Measurements from ENCODE around the gene NAA60.
"Not testable (repeated sequence)": the region's sequence is repeated elsewhere in the genome, so short reads cannot be mapped to it uniquely, and the experiment has no call there.

Gene NAA60

DNA sequence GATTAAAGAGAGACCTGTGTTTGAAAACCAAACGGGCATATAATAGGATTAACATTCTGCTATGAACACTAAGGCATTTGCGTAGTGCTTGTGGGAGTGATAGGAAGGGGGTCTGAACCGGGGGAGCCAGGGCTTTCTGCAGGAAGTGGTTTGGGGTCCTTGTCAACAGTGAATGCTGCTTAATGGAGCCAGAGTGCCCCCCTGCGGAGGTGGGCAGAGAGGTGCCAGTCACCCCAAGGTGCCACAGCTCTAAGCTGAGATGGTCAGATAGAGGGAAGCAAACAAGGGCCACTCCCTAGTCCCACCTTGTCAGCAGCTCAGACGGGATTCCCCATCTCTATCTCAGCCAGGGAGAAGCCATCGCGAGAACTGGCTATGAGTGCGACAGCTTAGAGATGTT lies 17.7 kb downstream of the NAA60 start:
- no peak for DNase-seq (ENCODE audit: low read depth in 2 of 2)

DNA sequence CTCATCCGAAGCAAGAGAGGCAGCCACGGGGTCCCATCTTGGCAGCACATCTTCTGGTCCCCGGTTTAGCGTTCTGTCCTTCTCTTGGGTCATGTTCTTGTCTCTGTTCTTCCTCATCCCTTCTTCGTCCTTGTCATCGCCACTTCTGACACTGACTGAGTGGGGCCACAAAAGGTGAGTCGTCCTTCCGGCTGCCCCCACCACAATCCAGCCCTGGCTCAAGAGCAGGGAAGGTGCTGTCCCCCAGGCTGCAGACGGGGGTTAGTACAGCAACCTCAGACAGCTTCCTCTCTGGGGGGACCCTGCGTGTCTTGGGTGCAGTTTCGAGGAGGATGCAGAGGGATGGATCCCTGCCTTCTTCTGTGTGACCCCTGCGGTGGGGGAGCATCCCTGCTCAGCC lies 21.8 kb downstream of the NAA60 start:
- no peak for DNase-seq (ENCODE audit: low read depth in 2 of 2)

DNA sequence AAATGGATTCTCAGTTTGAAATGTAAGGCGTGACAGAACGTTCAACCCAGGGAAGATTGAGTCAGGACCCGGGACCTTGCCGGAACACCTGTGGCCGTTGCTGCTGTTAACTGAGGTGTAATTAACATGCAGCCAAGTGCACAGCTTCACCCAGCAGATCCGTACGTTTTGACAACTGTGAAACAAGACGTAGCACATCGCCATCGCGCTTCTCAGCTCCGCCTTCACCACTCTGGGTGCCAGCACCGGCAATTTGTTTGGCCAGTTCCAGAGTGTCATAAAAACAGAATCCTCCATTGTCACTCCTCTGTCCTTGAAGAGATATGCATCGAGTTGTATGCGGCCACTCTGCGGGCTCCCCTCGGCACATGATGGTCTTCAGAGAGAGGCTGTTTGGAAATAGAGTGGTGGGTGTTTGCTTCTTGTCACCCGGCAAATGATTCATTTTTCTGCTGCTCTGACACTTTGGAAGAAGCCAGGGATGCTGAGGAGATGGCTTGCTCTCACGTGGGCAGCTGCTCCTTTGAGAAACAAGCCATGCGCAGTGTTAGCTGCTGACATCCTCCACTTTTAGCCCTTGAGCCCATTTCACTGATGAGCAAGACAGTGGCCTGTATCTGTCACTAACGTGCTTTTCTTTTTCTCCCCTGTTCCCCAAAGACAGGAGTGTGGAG lies 22.6 kb downstream of the NAA60 start:
- no peak for DNase-seq (ENCODE audit: low read depth in 2 of 2)

DNA sequence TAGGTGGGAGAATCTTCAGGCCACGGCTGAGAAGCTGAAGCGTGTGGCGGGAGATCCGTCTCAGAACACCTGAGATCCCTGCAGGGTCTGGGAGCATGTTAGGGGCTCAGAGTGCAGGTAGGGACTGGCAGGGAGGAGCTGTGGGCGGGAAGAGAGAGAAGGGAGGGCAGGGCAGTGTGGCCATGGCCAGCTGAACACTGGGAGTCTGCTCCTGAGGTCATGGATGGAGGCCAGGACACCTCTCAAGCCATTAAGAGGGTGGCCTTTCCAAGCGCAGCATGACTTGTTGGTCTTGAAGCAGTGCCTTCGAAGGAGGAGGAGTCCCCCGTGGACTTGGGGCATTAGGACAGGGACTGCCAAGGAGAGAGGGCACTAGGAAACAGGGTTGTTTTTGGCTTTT lies 23.7 kb downstream of the NAA60 start:
- no peak for DNase-seq (ENCODE audit: low read depth in 2 of 2)

DNA sequence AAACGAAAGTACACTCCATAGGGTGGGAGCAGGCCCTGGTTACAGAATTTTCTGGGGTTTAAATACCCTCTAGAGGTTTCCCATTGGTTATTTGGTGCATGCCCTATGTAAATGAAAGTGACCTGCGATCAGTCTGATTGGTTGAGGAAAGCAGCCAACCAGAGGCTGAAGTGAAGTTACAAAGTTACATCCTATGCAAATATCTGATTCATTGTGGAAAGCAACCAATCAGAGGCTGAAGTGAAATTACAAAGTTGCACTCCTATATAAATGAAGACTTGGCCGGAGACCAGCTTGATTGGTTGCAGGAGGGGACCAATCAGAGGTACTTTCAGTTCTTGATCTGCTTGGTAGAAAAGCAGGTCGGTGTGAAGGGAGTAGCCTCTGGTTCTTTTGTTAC lies 24.4 kb downstream of the NAA60 start:
- no peak for DNase-seq (ENCODE audit: low read depth in 2 of 2)

DNA sequence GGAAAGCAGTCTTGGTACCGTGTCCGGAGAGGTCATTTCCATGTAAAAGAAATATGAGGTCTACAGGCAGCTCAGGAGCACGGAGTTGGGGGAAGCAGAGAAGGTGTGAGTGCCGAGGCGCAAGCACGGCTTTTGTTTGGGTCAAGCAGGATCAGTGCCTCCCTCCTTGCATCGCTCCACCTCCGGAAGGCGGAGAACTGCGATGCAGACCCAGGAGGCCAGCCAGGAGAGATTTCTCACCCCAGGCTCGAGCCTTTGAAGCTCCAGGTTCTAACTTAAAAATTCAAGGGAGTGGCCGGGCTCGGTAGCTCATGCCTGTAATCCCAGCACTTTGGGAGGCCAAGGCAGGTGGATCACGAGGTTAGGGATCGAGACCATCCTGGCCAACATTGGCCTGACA lies 25.0 kb downstream of the NAA60 start:
- no peak for DNase-seq (ENCODE audit: low read depth in 2 of 2)

DNA sequence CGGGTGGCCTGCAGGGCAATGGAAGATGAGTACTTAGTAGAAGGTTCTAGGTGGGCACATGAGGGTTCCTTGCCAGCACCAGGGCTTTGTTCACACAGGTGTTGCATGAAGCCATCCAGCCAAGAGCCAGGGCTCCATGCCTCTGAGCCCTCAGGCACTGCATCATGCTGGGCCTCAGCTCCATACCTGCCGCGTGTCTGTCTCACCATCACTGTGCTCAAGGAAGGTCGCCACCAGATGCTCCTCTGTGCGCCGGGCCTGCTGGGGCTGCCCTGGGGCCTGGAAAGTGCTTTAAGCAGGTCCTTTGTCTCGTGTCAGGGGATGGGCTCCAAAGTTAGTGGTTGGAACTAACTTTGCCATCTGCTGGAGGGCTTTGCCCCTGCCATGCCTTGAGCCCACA lies 26.3 kb downstream of the NAA60 start:
- DNase-seq (ENCODE audit: low read depth in 2 of 2) = no peak

DNA sequence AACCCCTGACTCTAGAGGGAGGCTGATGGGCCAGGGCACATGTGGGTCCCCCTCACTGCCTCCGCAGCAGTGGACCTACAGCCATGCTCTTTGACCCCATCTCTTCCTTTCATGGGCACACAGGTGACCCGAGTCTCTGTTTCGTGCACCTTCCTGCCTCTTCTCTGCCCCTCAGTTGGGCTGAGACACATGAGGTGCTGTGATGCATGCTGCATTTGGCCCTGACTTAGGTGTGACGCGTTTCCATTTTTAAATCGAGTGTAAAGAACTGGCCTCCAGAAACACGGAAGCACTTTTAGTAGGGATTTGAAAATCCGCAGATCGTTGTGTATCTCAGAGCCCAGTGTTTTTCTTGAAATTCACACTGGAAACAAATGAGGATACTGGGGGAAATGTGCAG lies 27.2 kb downstream of the NAA60 start:
- DNase-seq (ENCODE audit: low read depth in 2 of 2) = no peak

DNA sequence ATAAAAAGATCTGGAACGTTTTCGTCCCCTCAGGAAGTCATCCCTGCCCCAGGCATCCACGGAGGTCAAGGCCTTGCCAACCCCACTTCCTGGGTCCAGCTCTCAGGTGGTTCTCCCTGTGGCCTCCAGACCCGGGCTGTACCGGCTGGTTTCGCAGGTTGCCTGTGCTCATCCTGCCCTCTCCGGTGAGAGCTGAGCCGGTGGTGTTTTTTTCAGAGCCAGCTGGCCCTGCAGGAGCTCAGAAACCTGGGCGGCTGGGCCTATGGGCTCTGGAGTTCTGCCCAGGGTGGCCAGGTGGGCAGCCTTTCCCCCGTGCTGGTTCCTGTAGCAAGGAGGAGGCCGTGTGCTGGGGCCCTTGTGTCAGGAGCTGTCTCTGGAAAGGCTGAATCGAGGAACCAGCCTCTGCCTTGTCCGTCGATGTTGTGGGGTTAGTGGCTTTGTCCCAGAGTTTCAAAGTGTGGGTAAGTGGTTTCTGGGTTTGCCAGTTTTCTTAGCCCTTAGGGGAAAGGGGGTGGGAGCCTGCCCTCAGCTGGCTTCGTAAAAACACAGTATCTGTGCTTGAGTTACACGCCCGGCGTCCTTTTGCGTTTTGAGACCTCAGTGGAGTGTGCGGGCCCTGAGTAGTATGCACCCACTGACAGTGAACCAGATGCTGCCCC lies 28.2 kb downstream of the NAA60 start:
- no peak for DNase-seq (ENCODE audit: low read depth in 2 of 2)

DNA sequence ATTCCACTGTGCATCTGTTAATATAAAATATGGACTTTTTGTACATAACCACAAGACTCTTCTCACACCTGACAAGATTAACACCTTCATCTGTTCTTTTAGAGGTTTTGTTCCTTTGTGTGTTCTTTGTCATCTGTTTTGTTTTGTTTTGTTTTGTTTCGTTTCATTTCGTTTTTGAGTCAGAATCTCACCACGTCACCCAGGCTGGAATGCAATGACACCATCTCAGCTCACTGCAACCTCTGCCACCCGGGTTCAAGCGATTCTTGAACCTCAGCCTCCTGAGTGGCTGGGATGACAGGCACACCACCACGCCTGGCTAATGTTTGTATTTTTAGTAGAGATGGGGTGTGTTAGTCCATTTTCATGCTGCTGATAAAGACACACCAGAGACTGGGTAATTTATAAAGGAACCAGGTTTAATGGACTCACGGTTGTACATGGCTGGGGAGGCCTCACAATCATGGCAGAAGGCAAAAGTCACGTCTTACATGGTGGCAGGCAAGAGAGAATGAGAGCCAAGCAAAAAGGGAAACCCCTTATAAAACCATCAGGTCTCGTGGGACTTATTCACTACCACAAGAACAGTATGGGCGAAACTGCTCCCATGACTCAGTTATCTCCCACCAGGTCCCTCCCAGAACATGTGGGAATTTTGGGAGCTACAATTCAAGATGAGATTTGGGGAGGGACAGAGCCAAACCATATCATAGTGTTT lies 29.6 kb downstream of the NAA60 start:
- DNase-seq (ENCODE audit: low read depth in 2 of 2) = no peak

DNA sequence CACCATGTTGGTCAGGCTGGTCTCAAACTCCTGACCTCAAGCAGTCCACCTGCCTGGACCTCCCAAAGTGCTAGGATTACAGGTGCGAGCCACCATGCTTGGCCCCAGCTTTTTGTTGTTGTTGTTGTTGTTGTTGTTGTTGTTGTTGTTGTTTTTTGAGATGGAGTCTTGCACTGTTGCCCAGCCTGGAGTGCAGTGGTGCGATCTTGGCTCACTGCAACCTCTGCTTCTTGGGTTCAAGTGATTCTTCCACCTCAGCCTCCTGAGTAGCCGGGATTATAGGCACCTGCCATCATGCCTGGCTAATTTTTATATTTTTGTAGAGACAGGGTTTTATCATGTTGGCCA lies 30.1 kb downstream of the NAA60 start:
- DNase-seq (ENCODE audit: low read depth in 2 of 2) = not testable (repeated sequence)

DNA sequence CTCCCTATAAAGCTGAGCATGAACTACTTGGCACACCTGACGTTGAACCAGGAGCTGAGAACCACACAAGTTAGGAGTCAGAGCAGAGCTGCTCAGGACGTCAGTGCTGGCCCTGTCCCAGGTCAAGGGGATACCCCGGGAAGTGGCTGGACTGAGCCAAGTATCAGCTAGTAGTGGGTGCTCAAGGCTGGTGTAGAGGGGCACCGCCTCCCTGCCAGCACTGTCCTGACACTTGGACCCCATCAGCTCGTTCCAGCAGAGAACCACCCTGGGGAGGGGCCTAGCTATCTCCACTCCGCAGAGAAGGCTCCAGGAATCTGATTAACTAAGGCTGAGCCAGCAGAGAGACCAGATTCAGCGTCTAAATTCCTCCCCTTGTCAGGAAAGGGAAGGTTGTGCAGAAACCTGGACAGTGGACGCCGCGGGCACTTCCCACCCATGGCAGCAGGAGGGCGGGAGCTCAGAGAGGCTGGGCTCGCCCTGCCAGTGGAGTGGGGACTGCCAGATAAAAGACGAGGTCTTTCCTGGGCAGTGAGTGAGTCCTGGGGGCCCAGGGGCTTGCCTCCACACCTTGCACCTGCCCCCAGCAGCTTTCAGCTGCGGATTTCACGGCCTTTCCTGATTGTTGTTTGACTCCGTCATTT lies 30.8 kb downstream of the NAA60 start:
- DNase-seq (ENCODE audit: low read depth in 2 of 2) = no peak

DNA sequence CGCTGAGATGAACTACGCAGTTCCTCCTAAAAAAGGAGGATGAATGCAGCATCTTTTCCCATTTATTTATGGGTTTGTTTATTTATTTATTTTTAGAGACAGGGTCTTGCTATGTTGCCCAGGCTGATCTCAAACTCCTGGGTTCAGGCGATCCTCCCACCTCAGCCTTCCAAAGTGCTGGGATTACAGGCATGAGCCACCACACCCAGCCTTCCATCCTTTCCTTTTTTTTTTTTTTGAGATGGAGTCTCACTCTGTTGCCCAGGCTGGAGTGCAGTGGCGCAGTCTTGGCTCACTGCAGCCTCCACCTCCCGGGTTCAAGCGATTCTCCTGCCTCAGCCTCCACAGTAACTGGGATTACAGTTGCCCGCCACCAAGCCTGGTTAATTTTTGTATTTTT lies 31.4 kb downstream of the NAA60 start:
- not testable (repeated sequence) for DNase-seq (ENCODE audit: low read depth in 2 of 2)

DNA sequence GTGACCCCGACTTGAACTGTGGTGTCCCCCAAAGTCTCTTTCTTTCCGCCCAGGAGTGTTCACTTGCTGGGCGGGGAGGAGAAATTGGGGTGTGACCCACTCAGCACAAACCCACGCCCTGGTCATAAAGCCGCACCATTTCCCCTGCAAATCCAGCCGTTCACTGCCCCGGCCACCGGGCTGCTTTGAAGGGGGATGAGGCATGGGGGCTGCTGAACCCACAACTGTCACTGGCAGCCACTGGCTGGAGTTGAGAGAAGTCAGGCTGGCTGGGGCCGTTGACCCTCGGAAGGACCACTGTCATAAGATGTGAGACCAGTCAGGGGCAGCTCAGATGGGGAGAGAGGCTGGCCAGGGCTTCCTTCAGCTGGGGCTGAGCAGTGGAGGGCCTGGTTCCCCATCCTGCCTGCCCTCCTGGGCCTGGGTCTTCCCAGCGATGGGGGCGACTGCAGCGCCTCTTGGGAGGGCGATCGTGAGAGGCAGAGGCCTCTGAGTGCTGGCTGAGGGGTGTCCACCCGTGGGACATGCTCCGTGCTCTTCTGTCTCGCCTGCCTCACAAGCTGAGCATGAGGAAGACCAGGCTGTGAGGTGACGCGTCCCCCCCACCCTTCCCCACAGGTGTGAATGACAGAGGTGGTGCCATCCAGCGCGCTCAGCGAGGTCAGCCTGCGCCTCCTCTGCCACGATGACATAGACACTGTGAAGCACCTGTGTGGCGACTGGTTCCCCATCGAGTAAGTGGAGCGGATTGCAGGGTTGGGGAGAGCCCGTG lies 32.3 kb downstream of the NAA60 start:
- no peak for DNase-seq (ENCODE audit: low read depth in 2 of 2)

DNA sequence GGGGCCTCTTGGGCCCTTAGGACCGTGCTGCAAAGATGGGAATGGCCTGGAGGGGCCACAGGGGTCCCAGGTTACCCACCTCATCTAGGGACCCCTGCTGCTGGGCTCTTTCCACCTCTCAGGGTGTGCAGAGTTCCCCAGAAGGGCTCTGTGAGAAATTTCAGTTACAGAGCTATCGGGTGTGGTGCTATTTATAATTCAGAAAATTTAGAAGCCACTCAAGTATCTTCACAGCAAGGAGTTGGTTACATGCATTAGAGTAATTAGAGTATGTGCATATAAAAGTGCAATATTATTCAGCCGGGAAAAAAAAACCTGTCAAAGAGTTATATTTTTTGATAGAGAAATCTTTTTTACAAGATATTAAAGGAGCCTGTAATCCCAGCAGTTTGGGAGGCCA lies 32.9 kb downstream of the NAA60 start:
- DNase-seq (ENCODE audit: low read depth in 2 of 2) = no peak

DNA sequence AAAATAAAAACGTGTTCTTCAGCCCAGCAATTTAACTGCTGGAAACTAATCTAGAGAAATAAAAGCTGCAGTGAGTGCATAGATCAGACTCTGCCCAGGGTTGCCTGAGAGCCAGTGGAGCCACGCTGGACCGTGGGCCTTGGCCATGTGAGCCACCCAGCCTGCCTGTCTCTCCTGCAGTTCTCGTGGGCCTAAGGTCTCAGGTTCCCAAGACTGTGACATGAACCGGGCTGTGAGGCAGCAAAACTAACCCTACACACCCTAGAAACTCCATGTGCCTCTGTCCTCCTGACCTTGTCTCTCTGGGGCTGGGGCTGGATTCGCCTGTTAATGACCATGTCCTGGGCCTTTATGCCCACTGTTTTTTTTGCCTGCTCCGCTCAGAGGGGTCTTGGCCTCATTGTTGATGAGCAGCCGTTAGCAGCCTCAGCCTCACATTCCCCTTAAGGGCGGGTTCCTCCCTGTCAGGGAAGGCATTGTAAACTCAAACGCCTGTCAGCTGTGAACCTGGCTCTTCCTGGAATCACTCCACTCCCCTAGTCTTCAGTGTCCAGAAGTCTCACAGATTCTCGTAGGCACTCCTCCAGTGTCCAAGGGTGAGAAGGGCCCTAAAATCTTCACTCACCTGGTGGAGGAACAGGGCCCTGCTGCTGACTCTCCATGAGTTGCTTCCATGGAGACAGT lies 34.9 kb downstream of the NAA60 start:
- DNase-seq (ENCODE audit: low read depth in 2 of 2) = no peak

DNA sequence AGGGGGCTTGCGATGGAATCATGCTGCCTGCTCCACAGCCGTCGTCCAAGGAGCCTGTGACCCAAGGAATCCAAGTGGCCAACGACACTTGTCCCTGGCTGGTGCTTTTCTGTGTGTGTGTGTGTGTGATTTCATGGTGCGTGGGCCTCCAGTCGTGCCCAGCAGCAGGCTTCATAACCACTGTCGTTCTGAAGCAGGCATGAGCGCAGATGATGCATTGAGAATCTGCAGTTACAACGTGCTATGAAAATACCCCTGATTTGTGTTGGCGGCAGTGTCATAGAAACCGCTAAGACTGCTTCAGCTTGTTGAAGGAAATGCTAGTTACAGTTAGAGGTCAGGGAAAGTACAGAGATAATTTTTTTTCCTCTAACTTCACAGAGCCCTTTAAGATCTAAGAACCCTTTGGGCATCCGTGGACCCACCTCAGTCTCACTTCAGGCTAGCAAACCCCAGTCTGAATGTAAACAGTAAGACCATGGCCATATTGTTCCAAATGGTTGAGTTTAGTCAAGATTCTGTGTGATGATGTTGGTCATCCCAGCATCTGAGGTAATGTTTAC lies 36.3 kb downstream of the NAA60 start:
- no peak for DNase-seq (ENCODE audit: low read depth in 2 of 2)

DNA sequence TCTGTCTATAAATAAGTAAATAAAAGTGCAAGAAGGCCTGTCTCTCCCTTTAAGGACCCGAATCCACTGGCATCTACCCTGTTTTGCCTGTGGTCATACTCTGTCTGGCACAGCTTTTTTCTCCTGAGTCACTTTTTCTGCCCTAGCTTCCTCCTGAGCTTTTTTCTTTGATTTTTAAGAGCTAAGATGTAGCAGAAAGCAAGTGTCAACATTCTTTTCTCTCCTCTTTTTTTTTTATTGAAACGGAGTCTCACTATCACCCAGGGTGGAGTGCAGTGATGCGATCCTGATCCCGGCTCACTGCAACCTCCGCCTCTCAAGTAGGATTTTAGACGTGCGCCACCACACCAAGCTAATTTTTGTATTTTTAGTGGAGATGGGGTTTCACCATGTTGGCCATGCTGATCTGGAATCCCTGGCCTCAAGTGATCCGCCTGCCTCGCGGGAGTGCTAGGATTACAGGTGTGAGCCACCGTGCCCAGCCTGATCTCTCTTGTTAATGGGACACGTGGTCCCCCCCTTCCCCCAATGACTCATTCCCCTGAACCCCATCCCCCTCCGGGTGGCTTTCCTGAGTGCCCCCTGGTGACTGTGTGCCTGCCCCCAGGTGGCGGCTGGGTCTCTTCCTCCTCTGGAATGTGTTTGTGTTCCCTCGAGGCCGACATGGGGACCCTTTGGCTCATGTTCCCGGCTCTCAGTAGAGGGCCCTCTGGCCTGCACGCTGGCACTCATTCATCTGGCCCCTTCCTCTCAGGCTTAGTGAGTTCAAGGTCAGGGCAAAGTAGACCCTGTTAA lies 37.6 kb downstream of the NAA60 start:
- DNase-seq (ENCODE audit: low read depth in 2 of 2) = no peak

DNA sequence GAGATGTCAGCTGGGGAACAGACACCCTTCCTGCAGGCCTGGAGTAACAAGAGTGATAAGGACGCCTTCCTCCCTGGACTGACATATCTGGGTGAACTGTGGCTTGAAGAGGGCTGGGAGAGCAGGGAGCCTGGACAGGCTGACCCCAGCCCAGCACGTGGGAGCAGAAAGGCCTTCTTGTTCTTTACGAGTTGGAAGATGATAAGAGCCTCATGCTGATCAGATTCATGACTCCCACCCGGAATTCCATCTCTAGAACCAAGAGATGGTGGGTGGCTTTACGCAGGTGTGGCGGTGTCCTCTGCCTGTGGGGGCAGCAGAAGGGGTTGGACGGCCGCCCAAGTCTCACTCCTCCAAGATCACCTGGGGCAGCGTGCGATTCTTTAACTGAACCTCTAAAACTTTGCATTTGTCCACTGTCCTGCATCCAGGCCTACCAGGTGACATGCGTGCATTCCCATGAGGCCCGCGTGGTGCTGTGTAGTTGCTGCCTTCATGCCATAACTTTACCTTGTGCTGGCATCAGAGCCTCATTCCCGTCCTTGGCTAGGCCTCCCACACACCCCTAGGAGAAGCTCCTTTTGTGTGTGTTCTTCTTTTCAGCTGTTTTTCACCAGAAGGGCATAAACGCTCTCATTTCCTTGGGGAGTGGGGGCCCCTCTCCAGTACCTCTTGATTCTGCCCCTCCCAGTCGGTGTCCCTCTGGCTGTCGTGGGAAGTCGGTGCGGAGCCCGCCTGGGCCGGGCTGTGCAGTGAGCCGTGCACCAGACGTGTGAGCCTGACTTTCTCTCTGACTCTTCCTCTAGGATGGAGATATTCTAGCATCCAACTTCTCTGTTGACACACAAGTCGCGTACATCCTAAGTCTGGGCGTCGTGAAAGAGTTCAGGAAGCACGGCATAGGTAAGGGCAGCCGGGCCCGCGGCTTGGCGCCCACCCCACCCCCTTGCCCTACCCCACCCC lies 38.5 kb downstream of the NAA60 start:
- no peak for DNase-seq (ENCODE audit: low read depth in 2 of 2)

All from stimulated activated CD4-positive, alpha-beta T cell treated with anti-CD3 and anti-CD28 coated beads, Interleukin-12 subunit alpha, Interleukin-12 subunit beta, amount 100 ng/mL, for 24 hours (primary cell).